ENCODE results near the gene METRN. TPM values are rescaled to one million over a fixed set of nuclear protein-coding genes. Genes with fewer than 3 reads are reported as not detected.
A peak's percentile ranks its signal among the peaks of the same experiment; 100 is the strongest.

The METRN gene
- total RNA-seq, 1 experiment from 2014 or later: 23.4 TPM

- H3K9me3 Mint-ChIP-seq (ENCODE audit: unreplicated experiment): no peaks in the 10 kb centered on the region
- H3K36me3 Mint-ChIP-seq (ENCODE audit: insufficient read depth, unreplicated experiment): peaks cover 33% of the 10 kb centered on the region
- H3K27me3 Mint-ChIP-seq (ENCODE audit: insufficient read depth, unreplicated experiment): no peaks in the 10 kb centered on the region
- H3K27me3 ChIP-seq (replicated peaks; ENCODE audit: control insufficient read depth, insufficient read depth, low read length): no peaks in the 10 kb centered on the region
- H3K27ac Mint-ChIP-seq (ENCODE audit: unreplicated experiment): no peak overlapping the region
- H3K4me1 Mint-ChIP-seq (ENCODE audit: low read depth, unreplicated experiment): no peaks in the 10 kb centered on the region
- no peaks in the 10 kb centered on the region for H3K9me3 ChIP-seq
- H3K4me1 ChIP-seq: 0 out of 2 replicates have a peak, but pooled peaks cover 10% of the 10 kb centered on the region
- peak overlapping the region; percentile 23; the same call in 1 of the 2 replicates for H3K4me3 ChIP-seq (ENCODE audit: low read depth, low read length)
- no TSS peak for BruUV-seq (replicated peaks)
- CTCF ChIA-PET: no interaction called here
- peaks cover 1% of the 10 kb centered on the region for H3K36me3 ChIP-seq (ENCODE audit: control insufficient read depth, insufficient read depth, low read length)
- no peak for TF ChIP-seq CTCF (IDR thresholded peaks at IDR 0.05; ENCODE audit: insufficient read depth in 1 of 2, low read depth in 1 of 2, low read length in 1 of 2, severe bottlenecking in 1 of 2, unreplicated experiment in 1 of 2)
- H3K4me3 Mint-ChIP-seq (ENCODE audit: unreplicated experiment): no peak overlapping the region
- intact Hi-C loops (cut with micrococcal nuclease; ENCODE audit: unreplicated experiment): no loop called here
- DNase-seq: no peak
- POLR2A ChIA-PET: interaction anchor here (0.6 kb wide), 1 partner anchor 45 kb away, joined by 3 read pairs; no protein-coding TSS in a partner anchor
Observed at GRCh38 chr16:675884-676564, 38.9 kb upstream of the METRN start.

GRCh38 chr16:676565-676902, 38.4 kb upstream of the METRN start:
- no peaks in the 10 kb centered on the region for H3K4me1 Mint-ChIP-seq (ENCODE audit: low read depth, unreplicated experiment)
- no peaks in the 10 kb centered on the region for H3K9me3 ChIP-seq
- H3K36me3 Mint-ChIP-seq (ENCODE audit: insufficient read depth, unreplicated experiment): peaks cover 36% of the 10 kb centered on the region
- no peaks in the 10 kb centered on the region for H3K9me3 Mint-ChIP-seq (ENCODE audit: unreplicated experiment)
- DNase-seq: no peak
- no peaks in the 10 kb centered on the region for H3K27me3 ChIP-seq (replicated peaks; ENCODE audit: control insufficient read depth, insufficient read depth, low read length)
- CTCF ChIA-PET: no interaction called here
- intact Hi-C loops (cut with micrococcal nuclease; ENCODE audit: unreplicated experiment): no loop called here
- H3K4me1 ChIP-seq: peaks cover 15% of the 10 kb centered on the region; the same call in 1 of the 2 replicates
- peaks cover 1% of the 10 kb centered on the region for H3K36me3 ChIP-seq (ENCODE audit: control insufficient read depth, insufficient read depth, low read length)
- no TSS peak for BruUV-seq (replicated peaks)
- POLR2A ChIA-PET: no interaction called here
- no peak for TF ChIP-seq CTCF (IDR thresholded peaks at IDR 0.05; ENCODE audit: insufficient read depth in 1 of 2, low read depth in 1 of 2, low read length in 1 of 2, severe bottlenecking in 1 of 2, unreplicated experiment in 1 of 2)
- H3K4me3 ChIP-seq (ENCODE audit: low read depth, low read length): no peak overlapping the region
- no peak overlapping the region for H3K27ac Mint-ChIP-seq (ENCODE audit: unreplicated experiment)
- H3K27me3 Mint-ChIP-seq (ENCODE audit: insufficient read depth, unreplicated experiment): no peaks in the 10 kb centered on the region
- no peak overlapping the region for H3K4me3 Mint-ChIP-seq (ENCODE audit: unreplicated experiment)

GRCh38 chr16:676913-677312, 38.0 kb upstream of the METRN start:
- peaks cover 4% of the 10 kb centered on the region for H3K36me3 ChIP-seq (ENCODE audit: control insufficient read depth, insufficient read depth, low read length)
- no peaks in the 10 kb centered on the region for H3K27me3 ChIP-seq (replicated peaks; ENCODE audit: control insufficient read depth, insufficient read depth, low read length)
- DNase-seq: no peak
- H3K4me3 Mint-ChIP-seq (ENCODE audit: unreplicated experiment): no peak overlapping the region
- H3K4me3 ChIP-seq (ENCODE audit: low read depth, low read length): no peak overlapping the region
- BruUV-seq (replicated peaks): no TSS peak
- H3K4me1 ChIP-seq: peaks cover 17% of the 10 kb centered on the region; the same call in 1 of the 2 replicates
- H3K36me3 Mint-ChIP-seq (ENCODE audit: insufficient read depth, unreplicated experiment): peaks cover 40% of the 10 kb centered on the region
- H3K27ac Mint-ChIP-seq (ENCODE audit: unreplicated experiment): no peak overlapping the region
- no peak for TF ChIP-seq CTCF (IDR thresholded peaks at IDR 0.05; ENCODE audit: insufficient read depth in 1 of 2, low read depth in 1 of 2, low read length in 1 of 2, severe bottlenecking in 1 of 2, unreplicated experiment in 1 of 2)
- no peaks in the 10 kb centered on the region for H3K27me3 Mint-ChIP-seq (ENCODE audit: insufficient read depth, unreplicated experiment)
- H3K9me3 Mint-ChIP-seq (ENCODE audit: unreplicated experiment): no peaks in the 10 kb centered on the region
- ChIA-PET POLR2A (no interaction called here), CTCF (no interaction called here)
- H3K9me3 ChIP-seq: no peaks in the 10 kb centered on the region
- H3K4me1 Mint-ChIP-seq (ENCODE audit: low read depth, unreplicated experiment): no peaks in the 10 kb centered on the region
- intact Hi-C loops (cut with micrococcal nuclease; ENCODE audit: unreplicated experiment): no loop called here

All from Caco-2 (cell line).